Upper lobe of right lung (tissue), 1 donor: ENCODE measurements around the gene MIEN1. TPM values are rescaled to one million over a fixed set of nuclear protein-coding genes. Genes with fewer than 3 reads are reported as not detected.
A peak's percentile ranks its signal among the peaks of the same experiment; 100 is the strongest.

Experiments
- ATAC-seq: fragments of 200-7000 bp; cut with Tn5 transposase; one replicate; pipeline ENCODE4 v1.9.1; 2020; ENCODE audit warnings: mild to moderate bottlenecking, moderate library complexity
- DNase-seq: peaks from one replicate; pipeline ENCODE4 v3.0.0-alpha.2; 2020
- H3K27ac ChIP-seq: fragments of 200-600 bp; one replicate; pipeline ENCODE4 v1.8.0; 2022
- H3K27me3 ChIP-seq: fragments of 200-600 bp; one replicate; pipeline ENCODE4 v1.8.0; 2022; ENCODE audit warnings: mild to moderate bottlenecking
- H3K36me3 ChIP-seq: fragments of 200-600 bp; one replicate; pipeline ENCODE4 v1.8.0; 2022
- H3K4me1 ChIP-seq: fragments of 200-600 bp; one replicate; pipeline ENCODE4 v1.8.0; 2022
- H3K4me3 ChIP-seq: fragments of 200-600 bp; one replicate; pipeline ENCODE4 v1.8.0; 2022; ENCODE audit warnings: mild to moderate bottlenecking
- H3K9me3 ChIP-seq: fragments of 200-600 bp; one replicate; pipeline ENCODE4 v1.8.0; 2022
- intact Hi-C: fragments of 100-400 bp; cut with DNase I; formaldehyde crosslinking; loops from one replicate; pipeline ENCODE4 v1.11.0; 2022
- total RNA-seq: library from RNA; stranded (reverse); fragmentation: NEBNext Ultra II Directional; extraction: Animal tissue kit (Norgen Biotek cat#: 25700); gene quantifications from one replicate; pipeline ENCODE4 v1.2.1, GENCODE V29; 2021
- TF ChIP-seq, protein P1 (sequence below): fragments of 200-600 bp; IDR thresholded peaks from one replicate; pipeline ENCODE4 v1.8.0; 2022; ENCODE audit warnings: antibody characterized with exemption
- donor health status: DM: no; HTN: yes; CAD: no; lungs with severe emphysema.

The MIEN1 gene
- total RNA-seq, 1 donor from 2014 or later = 48.5 TPM

GRCh38 chr17:39740357-39741111 is 10.2 kb upstream of the MIEN1 start:
- DNase-seq (no peak), ATAC-seq (no peak)
- H3K27ac ChIP-seq = peak overlapping the region; percentile 47
- H3K36me3 ChIP-seq = peaks cover 11% of the 10 kb centered on the region
- peaks cover 32% of the 10 kb centered on the region for H3K27me3 ChIP-seq
- H3K9me3 ChIP-seq = no peaks in the 10 kb centered on the region
- H3K4me1 ChIP-seq = peaks cover 14% of the 10 kb centered on the region
- peak overlapping the region; percentile 53 for H3K4me3 ChIP-seq
- TF ChIP-seq, protein P1, sequence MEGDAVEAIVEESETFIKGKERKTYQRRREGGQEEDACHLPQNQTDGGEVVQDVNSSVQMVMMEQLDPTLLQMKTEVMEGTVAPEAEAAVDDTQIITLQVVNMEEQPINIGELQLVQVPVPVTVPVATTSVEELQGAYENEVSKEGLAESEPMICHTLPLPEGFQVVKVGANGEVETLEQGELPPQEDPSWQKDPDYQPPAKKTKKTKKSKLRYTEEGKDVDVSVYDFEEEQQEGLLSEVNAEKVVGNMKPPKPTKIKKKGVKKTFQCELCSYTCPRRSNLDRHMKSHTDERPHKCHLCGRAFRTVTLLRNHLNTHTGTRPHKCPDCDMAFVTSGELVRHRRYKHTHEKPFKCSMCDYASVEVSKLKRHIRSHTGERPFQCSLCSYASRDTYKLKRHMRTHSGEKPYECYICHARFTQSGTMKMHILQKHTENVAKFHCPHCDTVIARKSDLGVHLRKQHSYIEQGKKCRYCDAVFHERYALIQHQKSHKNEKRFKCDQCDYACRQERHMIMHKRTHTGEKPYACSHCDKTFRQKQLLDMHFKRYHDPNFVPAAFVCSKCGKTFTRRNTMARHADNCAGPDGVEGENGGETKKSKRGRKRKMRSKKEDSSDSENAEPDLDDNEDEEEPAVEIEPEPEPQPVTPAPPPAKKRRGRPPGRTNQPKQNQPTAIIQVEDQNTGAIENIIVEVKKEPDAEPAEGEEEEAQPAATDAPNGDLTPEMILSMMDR = no peak
- intact Hi-C loops = no loop called here

DNA sequence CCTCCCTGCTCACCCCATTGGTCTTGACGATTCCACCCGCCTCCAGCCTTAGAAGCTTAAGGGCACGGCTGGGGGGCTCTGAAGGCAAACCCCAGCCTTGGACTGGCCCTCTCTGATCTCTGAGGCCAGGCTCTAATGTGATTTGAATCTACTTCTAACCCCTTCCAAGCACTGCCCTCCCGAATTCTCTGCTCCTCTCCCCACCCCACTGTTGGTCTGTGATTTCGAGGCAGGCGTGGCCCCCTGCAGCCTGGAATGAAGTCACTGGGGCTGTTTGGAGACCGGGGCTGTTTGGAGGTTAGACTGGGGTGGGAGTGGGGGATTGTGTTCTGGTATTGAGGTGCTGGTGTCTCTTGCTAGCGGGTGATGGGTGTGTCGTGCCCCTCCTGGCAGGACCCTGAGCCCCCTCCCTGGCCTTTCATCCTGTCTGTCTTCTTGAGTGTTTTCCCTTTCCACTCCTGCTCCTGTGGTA is 9.6 kb upstream of the MIEN1 start:
- ATAC-seq = no peak
- Histone ChIP-seq H3K27me3 (peaks cover 32% of the 10 kb centered on the region), H3K36me3 (peaks cover 11% of the 10 kb centered on the region), H3K9me3 (no peaks in the 10 kb centered on the region), H3K4me3 (peak overlapping the region; percentile 53), H3K27ac (peak overlapping the region; percentile 47), H3K4me1 (peaks cover 14% of the 10 kb centered on the region)
- intact Hi-C loops = no loop called here
- TF ChIP-seq, protein P1 = no peak
- no peak for DNase-seq

GRCh38 chr17:39738983-39739884 is 8.9 kb upstream of the MIEN1 start:
- peaks cover 32% of the 10 kb centered on the region for H3K27me3 ChIP-seq
- ATAC-seq = peak; percentile 69
- intact Hi-C loops = no loop called here
- H3K4me1 ChIP-seq = peaks cover 14% of the 10 kb centered on the region
- no peaks in the 10 kb centered on the region for H3K9me3 ChIP-seq
- TF ChIP-seq, protein P1 = no peak
- peak overlapping the region; percentile 74 for H3K27ac ChIP-seq
- H3K4me3 ChIP-seq = peak overlapping the region; percentile 53
- peaks cover 8% of the 10 kb centered on the region for H3K36me3 ChIP-seq
- peak; percentile 86 for DNase-seq

GRCh38 chr17:39738568-39738901 is 8.2 kb upstream of the MIEN1 start:
- H3K27ac ChIP-seq = peak overlapping the region; percentile 74
- intact Hi-C loops = no loop called here
- H3K27me3 ChIP-seq = peaks cover 32% of the 10 kb centered on the region
- TF ChIP-seq, protein P1 = no peak
- H3K36me3 ChIP-seq = peaks cover 4% of the 10 kb centered on the region
- no peaks in the 10 kb centered on the region for H3K9me3 ChIP-seq
- ATAC-seq (peak; percentile 32), DNase-seq (no peak)
- peak overlapping the region; percentile 53 for H3K4me3 ChIP-seq
- H3K4me1 ChIP-seq = peaks cover 14% of the 10 kb centered on the region

DNA sequence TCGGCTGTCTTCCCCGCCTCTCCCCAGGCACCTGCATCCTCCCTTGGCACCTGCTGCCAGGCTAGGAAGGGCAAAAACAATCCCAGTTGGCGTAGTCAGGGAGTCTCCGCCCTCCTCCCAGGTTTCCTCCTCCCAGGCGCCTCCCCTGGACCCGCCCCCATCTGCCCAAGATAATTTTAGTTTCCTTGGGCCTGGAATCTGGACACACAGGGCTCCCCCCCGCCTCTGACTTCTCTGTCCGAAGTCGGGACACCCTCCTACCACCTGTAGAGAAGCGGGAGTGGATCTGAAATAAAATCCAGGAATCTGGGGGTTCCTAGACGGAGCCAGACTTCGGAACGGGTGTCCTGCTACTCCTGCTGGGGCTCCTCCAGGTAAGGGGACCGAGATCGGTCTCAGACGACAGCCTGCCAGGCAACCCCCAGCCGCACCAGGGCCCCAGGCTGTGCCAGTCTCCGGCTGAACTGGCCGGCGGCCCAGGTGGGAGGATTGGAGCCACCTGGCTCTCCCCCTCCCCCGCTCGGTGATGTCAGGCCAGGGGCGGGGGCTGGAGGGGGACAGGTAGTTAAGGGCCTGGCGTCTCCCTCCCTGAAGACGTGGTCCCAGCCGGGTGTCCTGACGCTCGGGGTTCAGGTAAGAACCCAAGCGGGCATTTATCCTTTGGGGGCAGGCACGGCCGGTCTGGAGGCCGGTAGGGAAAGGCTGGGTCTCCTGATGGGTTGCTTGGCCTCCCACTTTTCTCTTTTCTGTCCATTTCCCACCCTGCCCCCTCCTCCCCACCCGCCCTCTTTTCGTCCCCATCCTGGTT is 7.6 kb upstream of the MIEN1 start, which contains the start of gene GRB7:
Gene GRB7 (plus strand): TSS at position 179 of the 808 bp plus-strand sequence. CDS start 4,364 bp downstream, outside the sequence.
- H3K27me3 ChIP-seq = peaks cover 32% of the 10 kb centered on the region
- peak within 1 kb of the TSS; percentile 74 for H3K27ac ChIP-seq
- intact Hi-C loops = no loop called here
- no peaks in the 10 kb centered on the region for H3K9me3 ChIP-seq
- H3K4me3 ChIP-seq = peak within 1 kb of the TSS; percentile 53
- peaks cover 14% of the 10 kb centered on the region for H3K4me1 ChIP-seq
- H3K36me3 ChIP-seq = peaks cover 4% of the 10 kb centered on the region
- DNase-seq (peak; percentile 91), ATAC-seq (peak; percentile 75)
- TF ChIP-seq, protein P1 = no peak
